Measurements from ENCODE around the gene SEM1.

- TF ChIP-seq REST (IDR thresholded peaks at IDR 0.05), result no peak
- no peak for TF ChIP-seq CTCF (IDR thresholded peaks at IDR 0.05)
- TF ChIP-seq POLR2A (IDR thresholded peaks at IDR 0.05; ENCODE audit: low read length), result no peak
- TF ChIP-seq MAX (IDR thresholded peaks at IDR 0.05), result no peak
- no peak for TF ChIP-seq BCL3 (IDR thresholded peaks at IDR 0.05)
These were observed 53.7 kb downstream of the SEM1 start for GRCh38 chr7:96655956-96656355.

All from A549 (cell line).